Ishikawa (cell line): ENCODE results near the gene SBF2.

Experiments
- CEBPB ChIP-seq: IDR thresholded peaks from 2 replicates; pipeline ENCODE4 v1.6.1; 2012
- EGR1 ChIP-seq: IDR thresholded peaks from 2 replicates; pipeline ENCODE4 v1.6.1; 2012
- EP300 ChIP-seq: IDR thresholded peaks from 2 replicates; pipeline ENCODE4 v1.6.1; 2012; ENCODE audit warnings: borderline replicate concordance
- FOXM1 ChIP-seq: IDR thresholded peaks from 2 replicates; pipeline ENCODE4 v1.6.1; 2012; ENCODE audit warnings: low read depth, borderline replicate concordance
- RAD21 ChIP-seq: IDR thresholded peaks from 2 replicates; pipeline ENCODE4 v1.6.1; 2012; ENCODE audit warnings: low read depth
- REST ChIP-seq: IDR thresholded peaks from 2 replicates; pipeline ENCODE4 v1.6.1; 2012; ENCODE audit warnings: low read depth, mild to moderate bottlenecking
- TAF1 ChIP-seq: IDR thresholded peaks from 2 replicates; pipeline ENCODE4 v1.6.1; 2012; ENCODE audit warnings: low read depth, mild to moderate bottlenecking
- USF1 ChIP-seq: IDR thresholded peaks from 2 replicates; pipeline ENCODE4 v1.6.1; 2012
- YY1 ChIP-seq: IDR thresholded peaks from 2 replicates; pipeline ENCODE4 v1.6.1; 2012; ENCODE audit warnings: low read depth
- ZBTB7A ChIP-seq: IDR thresholded peaks from 2 replicates; pipeline ENCODE4 v1.6.1; 2012; ENCODE audit warnings: low read depth
- TF ChIP-seq, protein P1 (sequence below): IDR thresholded peaks from 2 replicates; pipeline ENCODE4 v1.6.1; 2012

- TF ChIP-seq ZBTB7A: no peak
- TF ChIP-seq FOXM1: no peak
- TF ChIP-seq EP300: no peak
- TF ChIP-seq, protein P1, sequence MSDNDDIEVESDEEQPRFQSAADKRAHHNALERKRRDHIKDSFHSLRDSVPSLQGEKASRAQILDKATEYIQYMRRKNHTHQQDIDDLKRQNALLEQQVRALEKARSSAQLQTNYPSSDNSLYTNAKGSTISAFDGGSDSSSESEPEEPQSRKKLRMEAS: no peak
- no peak for TF ChIP-seq EGR1
- no peak for TF ChIP-seq RAD21
- TF ChIP-seq YY1: no peak
- no peak for TF ChIP-seq TAF1
- no peak for TF ChIP-seq REST
- no peak for TF ChIP-seq CEBPB
- TF ChIP-seq USF1: no peak
Measured at GRCh38 chr11:10328314-10329098, 34.5 kb upstream of the SBF2 start.
